CD4-positive, alpha-beta T cell treated with Interleukin-6 at 100 ng/mL for 8 hours (primary cell): Measurements from ENCODE around the gene SYF2.
"Not testable (repeated sequence)": the region's sequence is repeated elsewhere in the genome, so short reads cannot be mapped to it uniquely, and the experiment has no call there.

Experiments
- DNase-seq: peaks from one replicate; pipeline ENCODE4 v3.0.0-alpha.2; 2020; ENCODE audit warnings: mixed read lengths, low spot score

The SYF2 gene

GRCh38 chr1:25232027-25232865 is at the start of gene SYF2:
Gene SYF2 (minus strand): TSS chr1:25232502. CDS start chr1:25232467, 35 bp downstream.
- peak; percentile 90 for DNase-seq

- not testable (repeated sequence) for DNase-seq
These were observed 47.4 kb upstream of the SYF2 start for GRCh38 chr1:25279693-25280111.

GRCh38 chr1:25278790-25279189 is 46.5 kb upstream of the SYF2 start:
- not testable (repeated sequence) for DNase-seq

GRCh38 chr1:25278358-25278757 is 46.1 kb upstream of the SYF2 start:
- DNase-seq: not testable (repeated sequence)

- DNase-seq: not testable (repeated sequence)
These were observed 45.0 kb upstream of the SYF2 start for GRCh38 chr1:25277295-25277694.

- not testable (repeated sequence) for DNase-seq
These were observed 43.3 kb upstream of the SYF2 start for GRCh38 chr1:25275648-25276047.

- not testable (repeated sequence) for DNase-seq
These were observed 39.9 kb upstream of the SYF2 start, which contains the start of gene RHD for GRCh38 chr1:25272238-25272637. Gene RHD (plus strand): TSS chr1:25272509. CDS start chr1:25272548, 39 bp downstream.

GRCh38 chr1:25268143-25268760 is 36.0 kb upstream of the SYF2 start:
- not testable (repeated sequence) for DNase-seq

- DNase-seq: not testable (repeated sequence)
These were observed 35.2 kb upstream of the SYF2 start for GRCh38 chr1:25267288-25268142.

GRCh38 chr1:25266554-25267287 is 34.4 kb upstream of the SYF2 start:
- DNase-seq: not testable (repeated sequence)

- not testable (repeated sequence) for DNase-seq
These were observed 28.0 kb upstream of the SYF2 start for GRCh38 chr1:25260336-25260735.

- DNase-seq: not testable (repeated sequence)
These were observed 27.5 kb upstream of the SYF2 start for GRCh38 chr1:25259813-25260212.

GRCh38 chr1:25257196-25257595 is 24.9 kb upstream of the SYF2 start:
- DNase-seq: no peak

- no peak for DNase-seq
These were observed 24.3 kb upstream of the SYF2 start for GRCh38 chr1:25256578-25256965.

GRCh38 chr1:25255706-25256577 is 23.6 kb upstream of the SYF2 start:
- no peak for DNase-seq

GRCh38 chr1:25253911-25254310 is 21.6 kb upstream of the SYF2 start:
- no peak for DNase-seq

- no peak for DNase-seq
These were observed 15.8 kb upstream of the SYF2 start for GRCh38 chr1:25247829-25248754.

GRCh38 chr1:25247024-25247828 is 14.9 kb upstream of the SYF2 start, which contains the start of gene RSRP1:
Gene RSRP1 (minus strand): TSS chr1:25247454. CDS start chr1:25246963, 491 bp downstream.
- peak; percentile 100 for DNase-seq
